SK-N-SH (cell line): ENCODE results near the gene ADAMTS13. TPM values are rescaled to one million over a fixed set of nuclear protein-coding genes. Genes with fewer than 3 reads are reported as not detected.
"Not testable (repeated sequence)": the region's sequence is repeated elsewhere in the genome, so short reads cannot be mapped to it uniquely, and the experiment has no call there.

Source experiments
- CTCF ChIA-PET: fragments of 300-600, 350-600 bp; formaldehyde crosslinking; extraction: SDS; loops from one replicate; lab custom pipeline; 2021; lab: Yijun Ruan, JAX
- POLR2A ChIA-PET: fragments of 350-600 bp; sonication (Branson Sonifier 250); formaldehyde crosslinking; extraction: SDS; loops from one replicate; lab custom pipeline; 2020; ENCODE audit warnings: antibody characterized with exemption, inconsistent platforms; lab: Yijun Ruan, JAX
- DNase-seq: peaks from one replicate; pipeline ENCODE4 v3.0.0; 2012
- H2AFZ ChIP-seq: fragments of 200-600 bp; sonication (generic); 2 replicates; pipeline ENCODE4 v1.8.1; 2016; ENCODE audit warnings: antibody characterized with exemption, mild to moderate bottlenecking, low read depth
- H3F3A ChIP-seq: fragments of 200-600 bp; sonication (generic); replicated peaks from 2 replicates; pipeline ENCODE3; 2016; ENCODE audit warnings: antibody characterized with exemption, mild to moderate bottlenecking; ENCODE audit not compliant: insufficient read depth
- H3K27ac ChIP-seq, 2 experiments: fragments of 200-500 bp in 1 of 2; fragments of 200-600 bp in 1 of 2; sonication (Bioruptor generic) in 1 of 2; sonication (generic), shearing (Covaris generic) in 1 of 2; 2 replicates each; pipeline versions ENCODE4 v1.5.1 to v1.6.1; 2014 to 2016; ENCODE audit warnings: low read depth in 2 of 2, inconsistent platforms in 1 of 2, low read length in 1 of 2, mild to moderate bottlenecking in 1 of 2, mixed read lengths in 1 of 2
- H3K27me3 ChIP-seq: fragments of 200-600 bp; sonication (generic), shearing (Covaris generic); 2 replicates; pipeline ENCODE4 v1.6.1; 2016; ENCODE audit warnings: mixed run types; ENCODE audit not compliant: insufficient read depth
- H3K36me3 ChIP-seq, 2 experiments: fragments of 200-500 bp in 1 of 2; fragments of 200-600 bp in 1 of 2; sonication (Bioruptor generic) in 1 of 2; sonication (generic) in 1 of 2; replicated peaks in 1 of 2; 2 replicates each; pipeline versions ENCODE3 to v1.5.1; 2014 to 2016; ENCODE audit warnings: low read length in 1 of 2, mild to moderate bottlenecking in 1 of 2; ENCODE audit not compliant: insufficient read depth in 2 of 2, control insufficient read depth in 1 of 2
- H3K4me1 ChIP-seq, 2 experiments: fragments of 200-500 bp in 1 of 2; fragments of 200-600 bp in 1 of 2; sonication (Bioruptor generic) in 1 of 2; sonication (generic), shearing (Covaris generic) in 1 of 2; 2 replicates each; pipeline versions ENCODE4 v1.5.1 to v1.6.1; 2014 to 2016; ENCODE audit warnings: low read depth in 1 of 2, low read length in 1 of 2, mixed run types in 1 of 2; ENCODE audit not compliant: insufficient read depth in 2 of 2, control insufficient read depth in 1 of 2
- H3K4me2 ChIP-seq: fragments of 200-600 bp; sonication (generic), shearing (Covaris generic); 2 replicates; pipeline ENCODE4 v1.6.1; 2017; ENCODE audit warnings: mixed run types
- H3K4me3 ChIP-seq, 2 experiments: fragments of 200-500 bp in 1 of 2; fragments of 200-600 bp in 1 of 2; sonication (Bioruptor generic) in 1 of 2; sonication (generic), shearing (Covaris generic) in 1 of 2; 2 replicates each; pipeline versions ENCODE4 v1.5.1 to v1.8.1; 2014 to 2016; ENCODE audit warnings: low read depth in 2 of 2, inconsistent platforms in 1 of 2, low read length in 1 of 2, mild to moderate bottlenecking in 1 of 2, mixed read lengths in 1 of 2, moderate library complexity in 1 of 2
- H3K79me2 ChIP-seq: fragments of 200-600 bp; sonication (generic); 2 replicates; pipeline ENCODE4 v1.8.1; 2017; ENCODE audit warnings: mild to moderate bottlenecking; ENCODE audit not compliant: insufficient read depth
- H3K9ac ChIP-seq: fragments of 200-600 bp; sonication (generic); 2 replicates; pipeline ENCODE4 v1.6.1; 2017; ENCODE audit warnings: mixed run types
- H3K9me2 ChIP-seq: fragments of 200-600 bp; sonication (generic); 2 replicates; pipeline ENCODE4 v1.6.1; 2017; ENCODE audit warnings: mixed run types
- H3K9me3 ChIP-seq: fragments of 200-600 bp; sonication (generic); 2 replicates; pipeline ENCODE4 v1.6.1; 2017; ENCODE audit warnings: mixed run types, mild to moderate bottlenecking, moderate library complexity
- H4K20me1 ChIP-seq: fragments of 200-600 bp; sonication (generic); 2 replicates; pipeline ENCODE4 v1.6.1; 2017; ENCODE audit warnings: mild to moderate bottlenecking, mixed run types; ENCODE audit not compliant: insufficient read depth
- CTCF ChIP-seq: fragments of 200-600 bp; sonication (generic); IDR thresholded peaks from 2 replicates; pipeline ENCODE4 v1.6.1; 2017; ENCODE audit warnings: antibody characterized with exemption, mild to moderate bottlenecking, moderate library complexity
- FOSL2 ChIP-seq: IDR thresholded peaks from 2 replicates; pipeline ENCODE4 v1.4.0; 2012; ENCODE audit warnings: low read depth, mild to moderate bottlenecking, moderate library complexity, borderline replicate concordance
- FOXJ3 ChIP-seq: sonication (generic); formaldehyde crosslinking; IDR thresholded peaks from 2 replicates; pipeline ENCODE4 v1.5.1; 2020; ENCODE audit warnings: mild to moderate bottlenecking, missing genetic modification reagents
- GABPA ChIP-seq: IDR thresholded peaks from 2 replicates; pipeline ENCODE4 v1.4.0; 2012; ENCODE audit warnings: low read depth, mild to moderate bottlenecking
- JUND ChIP-seq: IDR thresholded peaks from 2 replicates; pipeline ENCODE4 v1.4.0; 2012
- MAX ChIP-seq: IDR thresholded peaks from 2 replicates; pipeline ENCODE4 v1.4.0; 2012; ENCODE audit warnings: low read depth
- MXI1 ChIP-seq: IDR thresholded peaks from 2 replicates; pipeline ENCODE4 v1.6.1; 2012; ENCODE audit warnings: mild to moderate bottlenecking, low read depth, low read length, improper control_type of control experiment
- RAD21 ChIP-seq: IDR thresholded peaks from 2 replicates; pipeline ENCODE4 v1.6.1; 2012; ENCODE audit warnings: mild to moderate bottlenecking, low read length
- RCOR1 ChIP-seq: fragments of 150-350 bp; IDR thresholded peaks from 2 replicates; pipeline ENCODE4 v1.6.1; 2017; ENCODE audit warnings: antibody characterized with exemption, low read length
- RFX5 ChIP-seq: IDR thresholded peaks from 2 replicates; pipeline ENCODE4 v1.6.1; 2012; ENCODE audit warnings: mild to moderate bottlenecking, improper control_type of control experiment, low read length
- RXRA ChIP-seq: IDR thresholded peaks from 2 replicates; pipeline ENCODE4 v1.4.0; 2012; ENCODE audit warnings: low read depth, mild to moderate bottlenecking, borderline replicate concordance
- USF2 ChIP-seq: fragments of 150-350 bp; IDR thresholded peaks from 2 replicates; pipeline ENCODE4 v1.6.1; 2017; ENCODE audit warnings: antibody characterized with exemption, low read length, low read depth, borderline replicate concordance
- WGBS: methylation state at CpG from one replicate; pipeline ENCODE4 v1.1.6; 2017; ENCODE audit warnings: low lambda C conversion rate; 5-methylcytosine and 5-hydroxymethylcytosine counted together
- polyA plus RNA-seq, 3 experiments: library from polyadenylated mRNA; depleted of rRNA; stranded (reverse); fragments of >200 nt; gene quantifications; 2 replicates each; pipeline ENCODE4 v1.2.3, GENCODE V29; 2012

The ADAMTS13 gene
- polyA plus RNA-seq, 1 of the 3 experiments (the other 2 are of a cell fraction) = 10.6 TPM

- Histone ChIP-seq H3K4me3 (no peak overlapping the region), H2AFZ (no peak overlapping the region), H3K4me1 (peaks cover 0 to 14% of the 10 kb centered on the region in 2 experiments; a peak in 2 of 4 replicates), H3K9ac (no peak overlapping the region), H4K20me1 (no peaks in the 10 kb centered on the region), H3K9me2 (no peaks in the 10 kb centered on the region), H3K36me3 (no peaks in the 10 kb centered on the region), H3K4me2 (no peak overlapping the region), H3K27me3 (no peaks in the 10 kb centered on the region), H3K9me3 (no peaks in the 10 kb centered on the region), H3K27ac (peak overlapping the region in 1 of 2 experiments; percentile 92; a peak in 1 of 4 replicates), H3K79me2 (no peaks in the 10 kb centered on the region), H3F3A (no peaks in the 10 kb centered on the region)
- CTCF ChIA-PET = interaction anchor here (1.0 to 1.8 kb wide), 3 partner anchors 8 to 19 kb away, joined by 3 to 8 read pairs (median 4); partner anchors contain the start of gene CACFD1
- POLR2A ChIA-PET = no interaction called here
- TF ChIP-seq USF2 (no peak), MXI1 (no peak), RXRA (no peak), RCOR1 (no peak), GABPA (no peak), RFX5 (no peak), FOSL2 (no peak), RAD21 (no peak), CTCF (no peak), JUND (no peak), FOXJ3 (no peak), MAX (no peak)
- WGBS = 80% methylated on average over 5 of the region's 12 CpGs
- DNase-seq = no peak
Observed at GRCh38 chr9:133449760-133450159, 27.6 kb downstream of the ADAMTS13 start.

- H3K9me2 ChIP-seq, H3K4me3 ChIP-seq, H3K27me3 ChIP-seq, POLR2A ChIA-PET, H4K20me1 ChIP-seq, H3K36me3 ChIP-seq, DNase-seq, H3K4me2 ChIP-seq, H3F3A ChIP-seq, H2AFZ ChIP-seq, H3K27ac ChIP-seq, H3K9me3 ChIP-seq, H3K79me2 ChIP-seq, H3K9ac ChIP-seq: not testable (repeated sequence)
- CTCF ChIA-PET = interaction anchor here (0.6 kb wide), 1 partner anchor 38 kb away, joined by 3 read pairs; no protein-coding TSS in a partner anchor
- 95% methylated on average over 5 of the region's 5 CpGs for WGBS
- peaks cover 0 to 14% of the 10 kb centered on the region in 2 experiments; a peak in 2 of 4 replicates for H3K4me1 ChIP-seq
Observed at GRCh38 chr9:133451865-133452264, 29.7 kb downstream of the ADAMTS13 start.
